22Rv1 (cell line): ENCODE measurements around the gene PRR19.

Experiments used
- H3K27ac ChIP-seq: fragments of 450-650 bp; 2 replicates; pipeline ENCODE4 v1.5.1; 2017
- CTCF ChIP-seq: fragments of 450-650 bp; IDR thresholded peaks from 2 replicates; pipeline ENCODE4 v1.5.1; 2017; ENCODE audit warnings: mild to moderate bottlenecking
- ZFX ChIP-seq: fragments of 450-650 bp; IDR thresholded peaks from 2 replicates; pipeline ENCODE4 v1.6.1; 2017; ENCODE audit warnings: antibody characterized with exemption, borderline replicate concordance

Gene PRR19

DNA sequence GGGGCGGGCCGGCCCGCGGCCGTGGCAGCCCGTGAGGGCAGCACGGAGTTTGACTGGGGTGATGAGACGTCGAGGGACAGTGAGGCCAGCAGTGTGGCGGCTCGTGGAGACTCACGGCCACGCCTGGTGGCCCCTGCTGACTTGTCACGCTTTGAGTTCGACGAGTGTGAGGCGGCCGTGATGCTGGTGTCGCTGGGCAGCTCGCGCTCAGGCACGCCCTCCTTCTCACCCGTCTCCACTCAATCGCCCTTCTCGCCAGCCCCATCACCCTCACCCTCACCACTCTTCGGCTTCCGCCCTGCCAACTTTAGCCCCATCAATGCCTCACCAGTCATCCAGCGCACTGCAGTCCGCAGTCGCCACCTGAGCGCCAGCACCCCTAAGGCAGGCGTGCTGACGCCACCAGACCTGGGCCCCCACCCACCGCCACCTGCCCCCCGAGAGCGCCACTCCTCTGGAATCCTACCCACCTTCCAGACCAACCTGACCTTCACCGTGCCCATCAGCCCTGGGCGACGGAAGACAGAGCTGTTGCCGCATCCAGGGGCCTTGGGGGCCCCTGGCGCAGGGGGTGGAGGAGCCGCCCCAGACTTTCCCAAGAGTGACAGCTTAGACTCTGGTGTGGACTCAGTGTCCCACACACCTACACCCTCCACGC is 28.4 kb upstream of the PRR19 start:
- H3K27ac ChIP-seq = no peak overlapping the region
- TF ChIP-seq ZFX (no peak), CTCF (no peak)

DNA sequence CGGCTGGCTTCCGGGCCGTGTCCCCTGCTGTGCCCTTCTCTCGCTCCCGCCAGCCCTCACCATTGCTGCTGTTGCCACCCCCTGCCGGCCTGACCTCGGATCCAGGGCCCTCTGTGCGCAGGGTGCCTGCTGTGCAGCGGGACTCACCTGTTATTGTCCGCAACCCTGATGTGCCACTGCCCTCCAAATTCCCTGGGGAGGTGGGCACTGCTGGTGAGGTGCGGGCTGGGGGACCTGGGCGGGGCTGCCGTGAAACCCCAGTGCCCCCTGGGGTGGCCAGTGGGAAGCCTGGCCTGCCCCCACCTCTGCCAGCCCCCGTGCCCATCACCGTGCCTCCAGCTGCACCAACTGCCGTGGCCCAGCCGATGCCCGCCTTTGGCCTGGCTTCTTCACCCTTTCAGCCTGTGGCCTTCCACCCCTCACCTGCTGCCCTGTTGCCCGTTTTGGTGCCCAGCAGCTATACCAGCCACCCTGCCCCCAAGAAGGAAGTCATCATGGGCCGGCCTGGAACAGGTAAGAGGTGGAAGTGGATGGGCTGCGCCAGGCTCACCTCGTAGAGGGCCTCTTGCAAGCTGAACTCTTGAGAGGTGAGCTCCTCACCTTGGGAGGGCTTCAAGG is 27.8 kb upstream of the PRR19 start:
- no peak overlapping the region for H3K27ac ChIP-seq
- TF ChIP-seq CTCF (no peak), ZFX (no peak)

DNA sequence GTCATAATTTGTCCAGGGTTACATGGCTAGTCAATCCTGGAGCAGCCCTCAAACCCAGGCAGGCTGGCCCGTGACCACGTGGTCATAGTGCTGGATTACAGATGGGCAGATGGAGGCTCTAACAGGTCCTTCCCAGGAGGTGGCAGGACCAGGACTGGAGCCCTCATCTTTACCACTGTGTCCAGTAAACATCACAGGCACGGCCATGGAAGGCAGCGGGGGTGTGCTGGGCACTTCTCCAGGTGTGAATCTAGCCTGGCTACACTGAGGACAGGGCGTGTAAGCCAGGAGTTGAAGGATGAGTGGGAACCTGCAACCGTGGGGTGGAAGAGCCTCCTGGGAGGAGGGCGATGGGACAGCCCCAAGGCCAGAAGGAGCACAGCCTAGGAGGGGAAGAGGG is 26.8 kb upstream of the PRR19 start:
- H3K27ac ChIP-seq = no peak overlapping the region
- TF ChIP-seq CTCF = no peak
- TF ChIP-seq ZFX = no peak

DNA sequence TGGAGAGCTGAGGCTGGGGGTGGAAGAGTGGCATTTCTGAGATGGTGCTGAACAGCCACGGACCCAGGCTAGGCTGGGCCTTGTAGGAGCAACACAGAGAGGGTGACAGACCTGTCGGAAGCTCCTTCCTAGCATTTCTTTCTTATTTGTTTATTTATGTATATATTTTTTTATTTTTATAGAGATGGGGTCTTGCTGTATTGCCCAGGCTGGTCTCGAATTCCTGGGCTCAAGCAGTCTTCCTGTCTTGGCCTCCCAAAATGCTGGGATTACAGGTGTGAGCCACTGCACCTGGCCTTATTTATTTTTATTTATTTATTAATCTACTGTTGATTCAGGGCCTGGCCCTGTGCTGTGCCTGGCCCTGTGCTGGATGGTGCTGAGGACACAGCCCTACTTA is 26.4 kb upstream of the PRR19 start:
- no peak for TF ChIP-seq ZFX
- TF ChIP-seq CTCF = no peak
- no peak overlapping the region for H3K27ac ChIP-seq

GRCh38 chr19:42276284-42276683 is 25.6 kb upstream of the PRR19 start:
- no peak overlapping the region for H3K27ac ChIP-seq
- TF ChIP-seq CTCF (no peak), ZFX (no peak)

- no peak for TF ChIP-seq CTCF
- TF ChIP-seq ZFX = no peak
- peak overlapping the region; percentile 89; the same call in 1 of the 2 replicates for H3K27ac ChIP-seq
Measured at GRCh38 chr19:42276821-42277220, 25.1 kb upstream of the PRR19 start.

GRCh38 chr19:42277821-42278451 is 24.0 kb upstream of the PRR19 start:
- TF ChIP-seq CTCF (no peak), ZFX (no peak)
- peak overlapping the region; percentile 89; the same call in 1 of the 2 replicates for H3K27ac ChIP-seq
